SU-DHL-6 (cell line): ENCODE results near the gene SURF2.
A peak's percentile ranks its signal among the peaks of the same experiment; 100 is the strongest.

Source experiments
- H2AFZ ChIP-seq: fragments of 200-600 bp; sonication (generic); 2 replicates; pipeline ENCODE4 v1.6.1; 2014; ENCODE audit warnings: low read depth, mild to moderate bottlenecking, moderate library complexity, mixed read lengths, antibody characterized with exemption, low read length; ENCODE audit not compliant: severe bottlenecking
- H3F3A ChIP-seq: fragments of 200-600 bp; shearing (Covaris generic); 2 replicates; pipeline ENCODE4 v1.6.0; 2016; ENCODE audit warnings: antibody characterized with exemption, mild to moderate bottlenecking; ENCODE audit not compliant: insufficient read depth
- H3K27ac ChIP-seq: fragments of 200-600 bp; sonication (generic); 2 replicates; pipeline ENCODE4 v1.5.1; 2016; ENCODE audit warnings: low read depth, mild to moderate bottlenecking, low read length, moderate library complexity, mixed read lengths
- H3K27me3 ChIP-seq: fragments of 200-600 bp; sonication (generic), shearing (Covaris generic); 2 replicates; pipeline ENCODE4 v1.6.0; 2014; ENCODE audit warnings: mild to moderate bottlenecking, low read length
- H3K36me3 ChIP-seq: fragments of 200-600 bp; sonication (generic); 2 replicates; pipeline ENCODE4 v1.6.1; 2014; ENCODE audit warnings: mild to moderate bottlenecking, low read length, mixed read lengths
- H3K4me2 ChIP-seq: fragments of 300-600, 200-600 bp; shearing (Covaris generic), sonication (generic); 2 replicates; pipeline ENCODE4 v1.6.0; 2014; ENCODE audit warnings: low read length, low read depth, mild to moderate bottlenecking; ENCODE audit not compliant: poor library complexity, severe bottlenecking
- H3K4me3 ChIP-seq: fragments of 200-600 bp; sonication (generic); 2 replicates; pipeline ENCODE4 v1.5.1; 2014; ENCODE audit warnings: antibody characterized with exemption, low read length, mild to moderate bottlenecking, mixed read lengths; ENCODE audit not compliant: insufficient read depth, poor library complexity, severe bottlenecking
- H3K79me2 ChIP-seq: fragments of 200-600 bp; sonication (generic); 2 replicates; pipeline ENCODE4 v1.6.1; 2014; ENCODE audit warnings: mild to moderate bottlenecking, low read length, moderate library complexity; ENCODE audit not compliant: insufficient read depth
- H3K9ac ChIP-seq: fragments of 200-600 bp; sonication (generic); 2 replicates; pipeline ENCODE4 v1.7.0; 2014; ENCODE audit warnings: mild to moderate bottlenecking, low read length
- H3K9me2 ChIP-seq: fragments of 200-600 bp; sonication (generic); replicated peaks from 2 replicates; pipeline ENCODE4 v1.6.1; 2014; ENCODE audit warnings: low read length; ENCODE audit not compliant: insufficient read depth
- H3K9me3 ChIP-seq: fragments of 200-600 bp; sonication (generic); 2 replicates; pipeline ENCODE4 v1.6.1; 2014; ENCODE audit warnings: low read length, mixed read lengths; ENCODE audit not compliant: insufficient read depth
- H4K20me1 ChIP-seq: fragments of 200-600 bp; sonication (generic); 2 replicates; pipeline ENCODE4 v1.6.1; 2014; ENCODE audit warnings: low read depth, mild to moderate bottlenecking, antibody characterized with exemption, low read length, moderate library complexity, mixed read lengths
- EZH2phosphoT487 ChIP-seq: fragments of 200-600 bp; sonication (generic), shearing (Covaris generic); conservative IDR thresholded peaks from 2 replicates; pipeline ENCODE4 v1.6.1; 2018; ENCODE audit warnings: mild to moderate bottlenecking, antibody characterized with exemption, low read length, moderate library complexity, mixed read lengths
- TF ChIP-seq, protein P1 (sequence below): fragments of 200-600 bp; sonication (generic); IDR thresholded peaks from one replicate; pipeline ENCODE4 v1.5.1; 2017; ENCODE audit warnings: antibody characterized with exemption, mild to moderate bottlenecking, low read length, moderate library complexity; ENCODE audit not compliant: insufficient read depth, poor library complexity, severe bottlenecking

Gene SURF2

DNA sequence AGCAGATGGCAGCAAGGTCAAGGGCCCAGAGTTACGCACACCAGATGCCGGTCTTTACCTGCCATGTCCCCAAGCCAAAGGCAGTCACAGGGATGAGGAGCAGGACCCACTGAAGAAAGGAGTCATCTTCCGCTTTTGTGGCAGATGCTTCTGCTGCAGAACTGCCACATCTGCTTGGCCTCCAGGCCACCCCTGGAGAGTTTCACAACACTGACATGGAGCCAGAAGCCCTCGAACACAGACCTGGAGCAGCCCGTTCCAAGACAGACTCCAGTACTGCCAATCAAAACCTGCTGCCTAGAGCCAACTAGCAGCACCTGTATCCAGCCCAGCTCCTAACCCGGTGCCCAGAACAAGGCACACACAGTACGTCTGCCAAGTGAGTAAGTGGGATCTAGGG is 1.6 kb upstream of the SURF2 start:
- Histone ChIP-seq H3K4me3 (no peak overlapping the region), H3K36me3 (peaks cover 22% of the 10 kb centered on the region), H3K27me3 (no peaks in the 10 kb centered on the region), H3K79me2 (peaks cover 13% of the 10 kb centered on the region; the same call in 1 of the 2 replicates), H3K9ac (no peak overlapping the region), H3F3A (peaks cover 50% of the 10 kb centered on the region), H3K27ac (no peak overlapping the region), H3K4me2 (peak overlapping the region; percentile 57), H3K9me2 (no peaks in the 10 kb centered on the region), H3K9me3 (no peaks in the 10 kb centered on the region), H4K20me1 (no peaks in the 10 kb centered on the region; the same call in 1 of the 2 replicates), H2AFZ (no peak overlapping the region)
- TF ChIP-seq, protein P1, sequence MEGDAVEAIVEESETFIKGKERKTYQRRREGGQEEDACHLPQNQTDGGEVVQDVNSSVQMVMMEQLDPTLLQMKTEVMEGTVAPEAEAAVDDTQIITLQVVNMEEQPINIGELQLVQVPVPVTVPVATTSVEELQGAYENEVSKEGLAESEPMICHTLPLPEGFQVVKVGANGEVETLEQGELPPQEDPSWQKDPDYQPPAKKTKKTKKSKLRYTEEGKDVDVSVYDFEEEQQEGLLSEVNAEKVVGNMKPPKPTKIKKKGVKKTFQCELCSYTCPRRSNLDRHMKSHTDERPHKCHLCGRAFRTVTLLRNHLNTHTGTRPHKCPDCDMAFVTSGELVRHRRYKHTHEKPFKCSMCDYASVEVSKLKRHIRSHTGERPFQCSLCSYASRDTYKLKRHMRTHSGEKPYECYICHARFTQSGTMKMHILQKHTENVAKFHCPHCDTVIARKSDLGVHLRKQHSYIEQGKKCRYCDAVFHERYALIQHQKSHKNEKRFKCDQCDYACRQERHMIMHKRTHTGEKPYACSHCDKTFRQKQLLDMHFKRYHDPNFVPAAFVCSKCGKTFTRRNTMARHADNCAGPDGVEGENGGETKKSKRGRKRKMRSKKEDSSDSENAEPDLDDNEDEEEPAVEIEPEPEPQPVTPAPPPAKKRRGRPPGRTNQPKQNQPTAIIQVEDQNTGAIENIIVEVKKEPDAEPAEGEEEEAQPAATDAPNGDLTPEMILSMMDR: no peak
- no peak for TF ChIP-seq EZH2phosphoT487

DNA sequence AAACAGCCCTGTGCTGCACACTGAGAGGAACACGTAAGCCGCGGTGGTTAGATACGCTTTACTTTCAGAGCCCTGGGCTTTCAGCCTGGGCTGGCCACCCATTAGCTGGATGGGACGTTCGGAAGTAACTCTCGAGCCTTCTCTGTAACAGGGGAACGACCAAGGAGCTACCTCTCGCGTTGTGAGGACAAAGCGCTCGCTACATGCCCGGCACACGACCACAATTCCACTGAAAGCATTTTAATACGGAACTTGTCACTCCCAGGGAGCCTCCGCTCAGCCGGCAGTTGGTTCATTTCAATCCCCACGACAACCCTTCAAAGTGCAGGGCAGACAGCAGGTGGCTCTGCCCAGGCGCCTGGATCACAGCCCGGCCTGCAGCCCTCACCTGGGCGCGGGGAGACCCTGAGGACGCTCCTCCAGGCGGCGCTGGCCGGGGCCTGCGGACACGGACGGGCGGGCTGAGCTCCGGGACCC is 431 bp upstream of the SURF2 start:
- no peaks in the 10 kb centered on the region for H3K9me3 ChIP-seq
- peaks cover 8% of the 10 kb centered on the region; the same call in 1 of the 2 replicates for H3K79me2 ChIP-seq
- H3K4me2 ChIP-seq: peak overlapping the region; percentile 57
- no peaks in the 10 kb centered on the region for H3K9me2 ChIP-seq
- peaks cover 40% of the 10 kb centered on the region for H3F3A ChIP-seq
- peak overlapping the region; percentile 80 for H3K4me3 ChIP-seq
- peaks cover 10% of the 10 kb centered on the region for H3K36me3 ChIP-seq
- H4K20me1 ChIP-seq: no peaks in the 10 kb centered on the region
- no peaks in the 10 kb centered on the region for H3K27me3 ChIP-seq
- peak overlapping the region; percentile 85 for H3K9ac ChIP-seq
- no peak for TF ChIP-seq EZH2phosphoT487
- TF ChIP-seq, protein P1: no peak
- H3K27ac ChIP-seq: peak overlapping the region; percentile 13
- no peak overlapping the region for H2AFZ ChIP-seq

DNA sequence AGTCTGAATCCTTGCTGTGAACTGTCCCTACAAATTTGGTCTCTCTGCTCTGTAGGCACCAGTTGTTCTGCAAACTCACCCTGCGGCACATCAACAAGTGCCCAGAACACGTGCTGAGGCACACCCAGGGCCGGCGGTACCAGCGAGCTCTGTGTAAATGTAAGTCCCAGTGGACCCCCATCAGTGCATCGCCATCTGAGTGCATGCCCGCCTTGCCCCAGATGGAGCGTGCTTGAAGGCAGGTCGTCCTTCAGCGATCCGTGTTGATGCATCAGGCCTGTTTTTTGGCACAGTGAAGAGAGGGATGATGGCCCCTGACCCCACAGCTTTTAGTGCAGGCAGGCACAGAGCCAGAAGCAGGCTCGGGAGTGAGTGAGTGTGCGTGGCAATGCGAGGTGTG is 1.3 kb downstream of the SURF2 start:
- peaks cover 8% of the 10 kb centered on the region; the same call in 1 of the 2 replicates for H3K79me2 ChIP-seq

More for the DNA sequence above, 1.3 kb downstream of the SURF2 start:
- TF ChIP-seq, protein P1: no peak
- TF ChIP-seq EZH2phosphoT487: no peak
- Histone ChIP-seq H3K27me3 (no peaks in the 10 kb centered on the region), H3K9me3 (no peaks in the 10 kb centered on the region), H4K20me1 (no peaks in the 10 kb centered on the region), H3K36me3 (no peaks in the 10 kb centered on the region; the same call in 1 of the 2 replicates), H3K9ac (peak overlapping the region; percentile 85), H3K9me2 (no peaks in the 10 kb centered on the region), H3F3A (peaks cover 27% of the 10 kb centered on the region), H3K27ac (no peak overlapping the region), H3K4me2 (peak overlapping the region; percentile 86), H3K4me3 (peak overlapping the region; percentile 80), H2AFZ (no peak overlapping the region)
